Ishikawa (cell line): ENCODE measurements around the gene EXOC3L2.

Experiments used
- EP300 ChIP-seq: IDR thresholded peaks from 2 replicates; pipeline ENCODE4 v1.6.1; 2012; ENCODE audit warnings: borderline replicate concordance
- FOXM1 ChIP-seq: IDR thresholded peaks from 2 replicates; pipeline ENCODE4 v1.6.1; 2012; ENCODE audit warnings: low read depth, borderline replicate concordance
- MAX ChIP-seq: IDR thresholded peaks from 2 replicates; pipeline ENCODE4 v1.6.1; 2012
- RAD21 ChIP-seq: IDR thresholded peaks from 2 replicates; pipeline ENCODE4 v1.6.1; 2012; ENCODE audit warnings: low read depth
- TAF1 ChIP-seq: IDR thresholded peaks from 2 replicates; pipeline ENCODE4 v1.6.1; 2012; ENCODE audit warnings: low read depth, mild to moderate bottlenecking
- TCF12 ChIP-seq: IDR thresholded peaks from 2 replicates; pipeline ENCODE4 v1.6.1; 2012; ENCODE audit warnings: low read depth
- YY1 ChIP-seq: IDR thresholded peaks from 2 replicates; pipeline ENCODE4 v1.6.1; 2012; ENCODE audit warnings: low read depth
- ZBTB7A ChIP-seq: IDR thresholded peaks from 2 replicates; pipeline ENCODE4 v1.6.1; 2012; ENCODE audit warnings: low read depth
- TF ChIP-seq, protein P1 (sequence below): IDR thresholded peaks from 2 replicates; pipeline ENCODE4 v1.6.1; 2012; ENCODE audit warnings: low read depth, mild to moderate bottlenecking

GRCh38 chr19:45271098-45271734 is 26.0 kb upstream of the EXOC3L2 start:
- TF ChIP-seq MAX (no peak), ZBTB7A (no peak), TCF12 (no peak), RAD21 (no peak), TAF1 (no peak), YY1 (no peak), EP300 (no peak), FOXM1 (no peak)
- TF ChIP-seq, protein P1, sequence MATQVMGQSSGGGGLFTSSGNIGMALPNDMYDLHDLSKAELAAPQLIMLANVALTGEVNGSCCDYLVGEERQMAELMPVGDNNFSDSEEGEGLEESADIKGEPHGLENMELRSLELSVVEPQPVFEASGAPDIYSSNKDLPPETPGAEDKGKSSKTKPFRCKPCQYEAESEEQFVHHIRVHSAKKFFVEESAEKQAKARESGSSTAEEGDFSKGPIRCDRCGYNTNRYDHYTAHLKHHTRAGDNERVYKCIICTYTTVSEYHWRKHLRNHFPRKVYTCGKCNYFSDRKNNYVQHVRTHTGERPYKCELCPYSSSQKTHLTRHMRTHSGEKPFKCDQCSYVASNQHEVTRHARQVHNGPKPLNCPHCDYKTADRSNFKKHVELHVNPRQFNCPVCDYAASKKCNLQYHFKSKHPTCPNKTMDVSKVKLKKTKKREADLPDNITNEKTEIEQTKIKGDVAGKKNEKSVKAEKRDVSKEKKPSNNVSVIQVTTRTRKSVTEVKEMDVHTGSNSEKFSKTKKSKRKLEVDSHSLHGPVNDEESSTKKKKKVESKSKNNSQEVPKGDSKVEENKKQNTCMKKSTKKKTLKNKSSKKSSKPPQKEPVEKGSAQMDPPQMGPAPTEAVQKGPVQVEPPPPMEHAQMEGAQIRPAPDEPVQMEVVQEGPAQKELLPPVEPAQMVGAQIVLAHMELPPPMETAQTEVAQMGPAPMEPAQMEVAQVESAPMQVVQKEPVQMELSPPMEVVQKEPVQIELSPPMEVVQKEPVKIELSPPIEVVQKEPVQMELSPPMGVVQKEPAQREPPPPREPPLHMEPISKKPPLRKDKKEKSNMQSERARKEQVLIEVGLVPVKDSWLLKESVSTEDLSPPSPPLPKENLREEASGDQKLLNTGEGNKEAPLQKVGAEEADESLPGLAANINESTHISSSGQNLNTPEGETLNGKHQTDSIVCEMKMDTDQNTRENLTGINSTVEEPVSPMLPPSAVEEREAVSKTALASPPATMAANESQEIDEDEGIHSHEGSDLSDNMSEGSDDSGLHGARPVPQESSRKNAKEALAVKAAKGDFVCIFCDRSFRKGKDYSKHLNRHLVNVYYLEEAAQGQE: no peak
